C4-2B (cell line): Measurements from ENCODE around the gene RASA3.

ENCODE experiments used
- ZFX ChIP-seq: fragments of 450-650 bp; IDR thresholded peaks from 2 replicates; pipeline ENCODE4 v1.6.1; 2017
- TF ChIP-seq, protein P1 (sequence below): fragments of 450-650 bp; conservative IDR thresholded peaks from 2 replicates; pipeline ENCODE4 v1.5.1; 2017; ENCODE audit warnings: mild to moderate bottlenecking

GRCh38 chr13:113958373-113958772 is 174.1 kb downstream of the RASA3 start:
- TF ChIP-seq, protein P1, sequence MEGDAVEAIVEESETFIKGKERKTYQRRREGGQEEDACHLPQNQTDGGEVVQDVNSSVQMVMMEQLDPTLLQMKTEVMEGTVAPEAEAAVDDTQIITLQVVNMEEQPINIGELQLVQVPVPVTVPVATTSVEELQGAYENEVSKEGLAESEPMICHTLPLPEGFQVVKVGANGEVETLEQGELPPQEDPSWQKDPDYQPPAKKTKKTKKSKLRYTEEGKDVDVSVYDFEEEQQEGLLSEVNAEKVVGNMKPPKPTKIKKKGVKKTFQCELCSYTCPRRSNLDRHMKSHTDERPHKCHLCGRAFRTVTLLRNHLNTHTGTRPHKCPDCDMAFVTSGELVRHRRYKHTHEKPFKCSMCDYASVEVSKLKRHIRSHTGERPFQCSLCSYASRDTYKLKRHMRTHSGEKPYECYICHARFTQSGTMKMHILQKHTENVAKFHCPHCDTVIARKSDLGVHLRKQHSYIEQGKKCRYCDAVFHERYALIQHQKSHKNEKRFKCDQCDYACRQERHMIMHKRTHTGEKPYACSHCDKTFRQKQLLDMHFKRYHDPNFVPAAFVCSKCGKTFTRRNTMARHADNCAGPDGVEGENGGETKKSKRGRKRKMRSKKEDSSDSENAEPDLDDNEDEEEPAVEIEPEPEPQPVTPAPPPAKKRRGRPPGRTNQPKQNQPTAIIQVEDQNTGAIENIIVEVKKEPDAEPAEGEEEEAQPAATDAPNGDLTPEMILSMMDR = no peak
- no peak for TF ChIP-seq ZFX
